Gastrocnemius medialis (tissue), 4 donors: ENCODE results near the gene ACVRL1.

Experiments used
- CTCF ChIP-seq, 5 experiments: fragments of 450-650 bp in 3 of 5; fragments of 200-600 bp in 2 of 5; sonication (generic) in 2 of 5; IDR thresholded peaks in 4 of 5; conservative IDR thresholded peaks in 1 of 5; 1 replicate in 4 of 5; 2 replicates in 1 of 5; pipeline ENCODE4 v1.5.1; 2016 to 2019; ENCODE audit warnings: antibody characterized with exemption in 5 of 5, mild to moderate bottlenecking in 3 of 5, moderate library complexity in 3 of 5
- POLR2A ChIP-seq, 2 donors: fragments of 450-650 bp; IDR thresholded peaks; one replicate each; pipeline ENCODE4 v1.6.1; 2017; ENCODE audit warnings: antibody characterized with exemption in 2 of 2, mild to moderate bottlenecking in 2 of 2, moderate library complexity in 2 of 2

GRCh38 chr12:51932218-51933076, 25.1 kb downstream of the ACVRL1 start:
- TF ChIP-seq CTCF (IDR thresholded peaks at IDR 0.05 in 4 of 5, conservative IDR thresholded peaks at IDR 0.05 in 1 of 5) (no peak), POLR2A (IDR thresholded peaks at IDR 0.05) (no peak)
